Right lobe of liver (tissue), 4 donors: ENCODE data around the gene RSF1.

ENCODE experiments used
- CTCF ChIP-seq, 4 donors: fragments of 200-600 bp in 3 of 4; fragments of 450-650 bp in 1 of 4; IDR thresholded peaks; one replicate each; pipeline versions ENCODE4 v1.5.1 to v1.8.0; 2016 to 2022; ENCODE audit warnings: antibody characterized with exemption in 4 of 4, mild to moderate bottlenecking in 2 of 4
- POLR2A ChIP-seq: fragments of 450-650 bp; IDR thresholded peaks from one replicate; pipeline ENCODE4 v1.6.1; 2017; ENCODE audit warnings: antibody characterized with exemption, mild to moderate bottlenecking
- donor health status: DM: no; HTN: no; CAD: no.
- donor health status: DM: no; HTN: no; CAD: no.
- donor health status: DM: no; HTN: yes; CAD: no.

DNA sequence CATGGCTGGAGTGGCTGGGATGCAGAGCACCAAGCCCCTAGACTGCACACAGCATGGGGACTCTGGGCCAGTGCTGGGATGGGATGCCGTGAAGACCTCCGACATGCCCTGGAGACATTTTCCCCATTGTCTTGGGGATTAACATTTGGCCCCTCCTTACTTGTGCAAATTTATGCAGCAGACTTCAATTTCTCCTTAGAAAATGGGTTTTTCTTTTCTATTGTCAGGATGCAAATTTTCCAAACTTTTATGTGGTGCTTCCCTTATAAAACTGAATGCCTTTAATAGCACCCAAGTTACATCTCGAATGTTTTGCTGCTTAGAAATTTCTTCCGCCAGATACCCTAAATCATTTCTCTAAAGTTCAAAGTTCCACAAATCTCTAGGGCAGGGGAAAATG lies 29.2 kb downstream of the RSF1 start:
- no peak for TF ChIP-seq CTCF (IDR thresholded peaks at IDR 0.05)
- TF ChIP-seq POLR2A = no peak
